Vagina (tissue), 1 donor: ENCODE data around the gene FAM167B. TPM values are rescaled to one million over a fixed set of nuclear protein-coding genes. Genes with fewer than 3 reads are reported as not detected.

Source experiments
- small RNA-seq: library from RNA; depleted of rRNA; stranded (forward); fragments of <200 nt; gene quantifications from one replicate; pipeline ENCODE3, GENCODE V24; 2016
- total RNA-seq: library from RNA; depleted of rRNA; stranded (reverse); fragments of >200 nt; gene quantifications from one replicate; pipeline ENCODE4 v1.2.3, GENCODE V29; 2016

The FAM167B gene
- total RNA-seq, 1 donor from 2014 or later: 3.7 TPM

Small RNA genes lying within 50 kb of the gene (small RNA-seq; reads per million reads assigned to genes)
- gene RF00017 (not detected), gene RF00019 (not detected)

Other genes starting within 250 kb of the FAM167B start
- gene KHDRBS1, start 233.4 kb upstream of the FAM167B start, total RNA-seq: 104 TPM
- gene TMEM39B, start 174.3 kb upstream of the FAM167B start, total RNA-seq: 8.3 TPM
- gene KPNA6, start 139.2 kb upstream of the FAM167B start, total RNA-seq: 28.7 TPM
- gene TXLNA, start 67.5 kb upstream of the FAM167B start, total RNA-seq: 45.7 TPM
- 2.9 TPM for gene CCDC28B, start 46.6 kb upstream of the FAM167B start, total RNA-seq
- gene IQCC, start 41.6 kb upstream of the FAM167B start, total RNA-seq: not detected
- not detected for gene DCDC2B, start 38.1 kb upstream of the FAM167B start, total RNA-seq
- 8.3 TPM for gene TMEM234, start 24.9 kb upstream of the FAM167B start, total RNA-seq
- gene EIF3I, start 24.8 kb upstream of the FAM167B start, total RNA-seq: 164 TPM
- gene LCK, start 4.0 kb downstream of the FAM167B start, total RNA-seq: 6.4 TPM
- 65.6 TPM for gene HDAC1, start 44.9 kb downstream of the FAM167B start, total RNA-seq
- gene MARCKSL1, start 89.0 kb downstream of the FAM167B start, total RNA-seq: 36.8 TPM
- gene FAM229A, start 115.3 kb downstream of the FAM167B start, total RNA-seq: 10.1 TPM
- gene TSSK3, start 115.3 kb downstream of the FAM167B start, total RNA-seq: not detected
- gene BSDC1, start 147.2 kb downstream of the FAM167B start, total RNA-seq: 54.3 TPM
- not detected for gene ZBTB8B, start 217.8 kb downstream of the FAM167B start, total RNA-seq